Keratinocyte (primary cell): ENCODE results near the gene MEGF10.

ENCODE experiments used
- CTCF ChIP-seq, 3 experiments: IDR thresholded peaks in 1 of 3; conservative IDR thresholded peaks in 1 of 3; optimal IDR thresholded peaks in 1 of 3; 2 replicates in 2 of 3; 3 replicates in 1 of 3; pipeline versions ENCODE3 to v1.5.1; 2011; ENCODE audit warnings: low read length in 3 of 3, mild to moderate bottlenecking in 3 of 3, moderate library complexity in 2 of 3, control low read depth in 1 of 3, inconsistent platforms in 1 of 3; ENCODE audit not compliant: insufficient read depth in 2 of 3; ENCODE audit errors: extremely low read depth in 1 of 3
- EZH2 ChIP-seq: IDR thresholded peaks from one replicate; pipeline ENCODE4 v1.6.1; 2012; ENCODE audit warnings: inconsistent platforms, mild to moderate bottlenecking, low read length, moderate library complexity

- no peak for TF ChIP-seq CTCF (optimal IDR thresholded peaks at IDR 0.05 in 1 of 3, IDR thresholded peaks at IDR 0.05 in 1 of 3, conservative IDR thresholded peaks at IDR 0.05 in 1 of 3; ENCODE audit: extremely low read depth in 1 of 3, insufficient read depth in 2 of 3, low read length in 3 of 3)
- no peak for TF ChIP-seq EZH2
Measured at GRCh38 chr5:127418974-127419682, 128.5 kb downstream of the MEGF10 start.
